ENCODE results near the gene PPP1R10. TPM values are rescaled to one million over a fixed set of nuclear protein-coding genes. Genes with fewer than 3 reads are reported as not detected.
A peak's percentile ranks its signal among the peaks of the same experiment; 100 is the strongest.

The PPP1R10 gene
- total and polyA plus RNA-seq, 2 of the 13 experiments (the other 11 are each of a cell fraction or from before 2014, with no cell fraction given) = 26.3 to 38.4 TPM

GRCh38 chr6:30614843-30615218 lies 2.2 kb downstream of the PPP1R10 start:
- CTCF ChIA-PET (ENCODE audit: low intra/inter-chr PET ratio, low total read pairs) = no interaction called here
- H3K9ac ChIP-seq (ENCODE audit: insufficient read depth, low read depth, low read length) = peak overlapping the region; percentile 100
- in situ Hi-C loops (cut with HindIII; ENCODE audit: extremely low pct_ligation_motif_present, low pct_unique_long_range_greater_than_20kb) (no loop called here), intact Hi-C loops (cut with micrococcal nuclease; ENCODE audit: unreplicated experiment) (loop anchor here (5.0 kb wide), 1 partner anchor 42 kb away; no protein-coding TSS in a partner anchor)
- FAIRE-seq = peak; percentile 66
- H3K4me1 ChIP-seq (ENCODE audit: insufficient read depth, low read length) = peaks cover 35% of the 10 kb centered on the region
- H4K20me1 ChIP-seq (ENCODE audit: insufficient read depth, low read length) = peaks cover 12% of the 10 kb centered on the region
- peaks cover 2 to 12% of the 10 kb centered on the region in 2 experiments for H3K36me3 ChIP-seq (replicated peaks in 1 of 2; ENCODE audit: control insufficient read depth in 1 of 2, insufficient read depth in 2 of 2, low read length in 2 of 2)
- no peaks in the 10 kb centered on the region; a peak in 1 of 5 replicates for H3K27me3 ChIP-seq (ENCODE audit: control insufficient read depth in 1 of 2, insufficient read depth in 2 of 2, low read length in 2 of 2)
- H3K4me2 ChIP-seq (ENCODE audit: low read depth, low read length) = peak overlapping the region; percentile 88
- H3K4me3 ChIP-seq (replicated peaks in 1 of 3; ENCODE audit: insufficient read depth in 1 of 3, low read depth in 2 of 3, low read length in 3 of 3) = peak overlapping the region; percentile 74 to 97 (median 87); a peak in 5 of 6 replicates
- no TSS peak for BruUV-seq (replicated peaks)
- peak; percentile 58 for ATAC-seq
- no peaks in the 10 kb centered on the region for H3K9me3 ChIP-seq (ENCODE audit: low read length)
- POLR2A ChIA-PET = interaction anchor here (0.7 to 4.8 kb wide), 43 partner anchors 10 to 1207 kb away, joined by 3 to 172 read pairs (median 4); partner anchors contain the start of genes ABCF1, ATAT1, C6orf136 and DHX16
- peak overlapping the region; percentile 98 for H3K27ac ChIP-seq (ENCODE audit: extremely low read length, insufficient read depth, low read length)
- peak; percentile 99 for DNase-seq (ENCODE audit: low spot score)
- 1% methylated on average over 6 of the region's 6 CpGs for WGBS (ENCODE audit: low lambda C conversion rate)
- H2AFZ ChIP-seq (ENCODE audit: low read length) = no peak overlapping the region
- peaks cover 44% of the 10 kb centered on the region for H3K79me2 ChIP-seq (ENCODE audit: insufficient read depth, low read length)
- TF ChIP-seq ZNF292 (CRISPR knock-in tag; IDR thresholded peaks at IDR 0.05; ENCODE audit: borderline replicate concordance, low read depth) (no peak), ZNF225 (CRISPR knock-in tag; IDR thresholded peaks at IDR 0.05) (no peak), SSRP1 (CRISPR knock-in tag; IDR thresholded peaks at IDR 0.05) (no peak), ZNF670 (CRISPR knock-in tag; IDR thresholded peaks at IDR 0.05; ENCODE audit: borderline replicate concordance) (0 out of 2 replicates have a peak, but pooled peaks have one; percentile 31), DMAP1 (CRISPR knock-in tag; IDR thresholded peaks at IDR 0.05) (peak; percentile 85; the same call in 1 of the 2 replicates), FOXK2 (IDR thresholded peaks at IDR 0.05) (peak; percentile 69; the same call in 1 of the 2 replicates), GMEB1 (CRISPR knock-in tag; IDR thresholded peaks at IDR 0.05; ENCODE audit: borderline replicate concordance) (peak; percentile 48; the same call in 1 of the 2 replicates), FOXA3 (CRISPR knock-in tag; IDR thresholded peaks at IDR 0.05) (peak; percentile 20; the same call in 1 of the 2 replicates), BRCA1 (CRISPR knock-in tag; IDR thresholded peaks at IDR 0.05) (0 out of 2 replicates have a peak, but pooled peaks have one; percentile 7), POLR2A (IDR thresholded peaks at IDR 0.05; ENCODE audit: insufficient read depth in 1 of 2, low read depth in 2 of 2, low read length in 2 of 2) (peak in 1 of 2 experiments; percentile 65; a peak in 2 of 4 replicates), POLR2AphosphoS5 (IDR thresholded peaks at IDR 0.05; ENCODE audit: low read depth, low read length) (peak; percentile 65)
- TF ChIP-seq, protein P1, sequence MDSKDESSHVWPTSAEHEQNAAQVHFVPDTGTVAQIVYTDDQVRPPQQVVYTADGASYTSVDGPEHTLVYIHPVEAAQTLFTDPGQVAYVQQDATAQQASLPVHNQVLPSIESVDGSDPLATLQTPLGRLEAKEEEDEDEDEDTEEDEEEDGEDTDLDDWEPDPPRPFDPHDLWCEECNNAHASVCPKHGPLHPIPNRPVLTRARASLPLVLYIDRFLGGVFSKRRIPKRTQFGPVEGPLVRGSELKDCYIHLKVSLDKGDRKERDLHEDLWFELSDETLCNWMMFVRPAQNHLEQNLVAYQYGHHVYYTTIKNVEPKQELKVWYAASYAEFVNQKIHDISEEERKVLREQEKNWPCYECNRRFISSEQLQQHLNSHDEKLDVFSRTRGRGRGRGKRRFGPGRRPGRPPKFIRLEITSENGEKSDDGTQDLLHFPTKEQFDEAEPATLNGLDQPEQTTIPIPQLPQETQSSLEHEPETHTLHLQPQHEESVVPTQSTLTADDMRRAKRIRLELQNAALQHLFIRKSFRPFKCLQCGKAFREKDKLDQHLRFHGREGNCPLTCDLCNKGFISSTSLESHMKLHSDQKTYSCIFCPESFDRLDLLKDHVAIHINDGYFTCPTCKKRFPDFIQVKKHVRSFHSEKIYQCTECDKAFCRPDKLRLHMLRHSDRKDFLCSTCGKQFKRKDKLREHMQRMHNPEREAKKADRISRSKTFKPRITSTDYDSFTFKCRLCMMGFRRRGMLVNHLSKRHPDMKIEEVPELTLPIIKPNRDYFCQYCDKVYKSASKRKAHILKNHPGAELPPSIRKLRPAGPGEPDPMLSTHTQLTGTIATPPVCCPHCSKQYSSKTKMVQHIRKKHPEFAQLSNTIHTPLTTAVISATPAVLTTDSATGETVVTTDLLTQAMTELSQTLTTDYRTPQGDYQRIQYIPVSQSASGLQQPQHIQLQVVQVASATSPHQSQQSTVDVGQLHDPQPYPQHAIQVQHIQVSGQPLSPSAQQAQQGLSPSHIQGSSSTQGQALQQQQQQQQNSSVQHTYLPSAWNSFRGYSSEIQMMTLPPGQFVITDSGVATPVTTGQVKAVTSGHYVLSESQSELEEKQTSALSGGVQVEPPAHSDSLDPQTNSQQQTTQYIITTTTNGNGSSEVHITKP (CRISPR knock-in tag; IDR thresholded peaks at IDR 0.05; ENCODE audit: low read depth) = peak; percentile 83; the same call in 1 of the 2 replicates
- TF ChIP-seq, protein P2, sequence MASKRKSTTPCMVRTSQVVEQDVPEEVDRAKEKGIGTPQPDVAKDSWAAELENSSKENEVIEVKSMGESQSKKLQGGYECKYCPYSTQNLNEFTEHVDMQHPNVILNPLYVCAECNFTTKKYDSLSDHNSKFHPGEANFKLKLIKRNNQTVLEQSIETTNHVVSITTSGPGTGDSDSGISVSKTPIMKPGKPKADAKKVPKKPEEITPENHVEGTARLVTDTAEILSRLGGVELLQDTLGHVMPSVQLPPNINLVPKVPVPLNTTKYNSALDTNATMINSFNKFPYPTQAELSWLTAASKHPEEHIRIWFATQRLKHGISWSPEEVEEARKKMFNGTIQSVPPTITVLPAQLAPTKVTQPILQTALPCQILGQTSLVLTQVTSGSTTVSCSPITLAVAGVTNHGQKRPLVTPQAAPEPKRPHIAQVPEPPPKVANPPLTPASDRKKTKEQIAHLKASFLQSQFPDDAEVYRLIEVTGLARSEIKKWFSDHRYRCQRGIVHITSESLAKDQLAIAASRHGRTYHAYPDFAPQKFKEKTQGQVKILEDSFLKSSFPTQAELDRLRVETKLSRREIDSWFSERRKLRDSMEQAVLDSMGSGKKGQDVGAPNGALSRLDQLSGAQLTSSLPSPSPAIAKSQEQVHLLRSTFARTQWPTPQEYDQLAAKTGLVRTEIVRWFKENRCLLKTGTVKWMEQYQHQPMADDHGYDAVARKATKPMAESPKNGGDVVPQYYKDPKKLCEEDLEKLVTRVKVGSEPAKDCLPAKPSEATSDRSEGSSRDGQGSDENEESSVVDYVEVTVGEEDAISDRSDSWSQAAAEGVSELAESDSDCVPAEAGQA (IDR thresholded peaks at IDR 0.05; ENCODE audit: low read depth) = peak; percentile 50; the same call in 1 of the 2 replicates
- TF ChIP-seq, protein P2 (CRISPR knock-in tag; IDR thresholded peaks at IDR 0.05; ENCODE audit: borderline replicate concordance) = no peak
